OCI-LY3 (cell line): Measurements from ENCODE around the gene CYB561D1.
"Not testable (repeated sequence)": the region's sequence is repeated elsewhere in the genome, so short reads cannot be mapped to it uniquely, and the experiment has no call there.

ENCODE experiments used
- H2AFZ ChIP-seq: fragments of 200-600, 300-600 bp; shearing (Covaris generic); 2 replicates; pipeline ENCODE4 v1.6.0; 2014; ENCODE audit warnings: antibody characterized with exemption, low read depth, low read length
- H3K27ac ChIP-seq: fragments of 200-600, 300-600 bp; sonication (generic); 2 replicates; pipeline ENCODE4 v1.5.1; 2014; ENCODE audit warnings: mild to moderate bottlenecking, low read length, moderate library complexity, mixed read lengths
- H3K27me3 ChIP-seq: fragments of 200-600, 300-600 bp; sonication (generic); 2 replicates; pipeline ENCODE4 v1.6.1; 2014; ENCODE audit warnings: low read depth, low read length, mixed read lengths
- H3K36me3 ChIP-seq: fragments of 200-600, 300-600 bp; sonication (generic); replicated peaks from 2 replicates; pipeline ENCODE3; 2014; ENCODE audit warnings: low read depth, low read length, mixed read lengths
- H3K4me1 ChIP-seq: fragments of 300-600, 200-600 bp; sonication (generic); 2 replicates; pipeline ENCODE4 v1.6.1; 2014; ENCODE audit warnings: low read length, mixed read lengths
- H3K4me2 ChIP-seq: fragments of 200-600, 300-600 bp; sonication (generic); 2 replicates; pipeline ENCODE4 v1.6.1; 2014; ENCODE audit warnings: low read length, mixed read lengths
- H3K4me3 ChIP-seq: fragments of 300-600, 200-600 bp; sonication (generic); 2 replicates; pipeline ENCODE4 v1.5.1; 2014; ENCODE audit warnings: antibody characterized with exemption, mild to moderate bottlenecking, low read length, moderate library complexity
- H3K79me2 ChIP-seq: fragments of 300-600, 200-600 bp; shearing (Covaris generic); 2 replicates; pipeline ENCODE4 v1.6.1; 2014; ENCODE audit warnings: mild to moderate bottlenecking, low read length, mixed read lengths
- H3K9ac ChIP-seq: fragments of 300-600, 200-600 bp; shearing (Covaris generic); 2 replicates; pipeline ENCODE4 v1.6.0; 2014; ENCODE audit warnings: mild to moderate bottlenecking, low read length, moderate library complexity
- H3K9me3 ChIP-seq: fragments of 200-600, 300-600 bp; shearing (Covaris generic); 2 replicates; pipeline ENCODE4 v1.6.1; 2014; ENCODE audit warnings: low read length, mixed read lengths; ENCODE audit not compliant: insufficient read depth
- H4K20me1 ChIP-seq: fragments of 200-600, 300-600 bp; sonication (generic); 2 replicates; pipeline ENCODE4 v1.6.1; 2016; ENCODE audit warnings: low read length, mixed read lengths; ENCODE audit not compliant: insufficient read depth
- CTCF ChIP-seq: fragments of 200-600, 300-600 bp; sonication (generic); IDR thresholded peaks from 2 replicates; pipeline ENCODE4 v1.5.1; 2014; ENCODE audit warnings: antibody characterized with exemption, low read length, low read depth
- EZH2phosphoT487 ChIP-seq: fragments of 200-600 bp; shearing (Covaris generic); IDR thresholded peaks from 2 replicates; pipeline ENCODE4 v1.6.1; 2018; ENCODE audit warnings: antibody characterized with exemption, mixed run types, low read depth

CYB561D1 gene

GRCh38 chr1:109472779-109473178 is 21.1 kb upstream of the CYB561D1 start:
- H3K79me2 ChIP-seq = no peaks in the 10 kb centered on the region
- H3K9ac ChIP-seq = no peak overlapping the region
- no peak overlapping the region for H3K27ac ChIP-seq
- no peaks in the 10 kb centered on the region for H4K20me1 ChIP-seq
- H2AFZ ChIP-seq = no peak overlapping the region
- no peaks in the 10 kb centered on the region for H3K9me3 ChIP-seq
- no peaks in the 10 kb centered on the region for H3K4me1 ChIP-seq
- peaks cover 25% of the 10 kb centered on the region for H3K27me3 ChIP-seq
- H3K36me3 ChIP-seq = no peaks in the 10 kb centered on the region
- H3K4me2 ChIP-seq = no peak overlapping the region
- no peak for TF ChIP-seq CTCF
- no peak for TF ChIP-seq EZH2phosphoT487
- H3K4me3 ChIP-seq = no peak overlapping the region

GRCh38 chr1:109473284-109474057 is 20.4 kb upstream of the CYB561D1 start:
- H3K27ac ChIP-seq, H4K20me1 ChIP-seq, H2AFZ ChIP-seq, H3K9ac ChIP-seq, H3K79me2 ChIP-seq, H3K4me1 ChIP-seq, H3K9me3 ChIP-seq, H3K4me3 ChIP-seq, H3K36me3 ChIP-seq, H3K4me2 ChIP-seq: not testable (repeated sequence)
- peaks cover 25% of the 10 kb centered on the region for H3K27me3 ChIP-seq

- Histone ChIP-seq H3K9me3 (no peaks in the 10 kb centered on the region), H3K36me3 (no peaks in the 10 kb centered on the region), H2AFZ (no peak overlapping the region), H3K9ac (no peak overlapping the region), H3K27me3 (peaks cover 21% of the 10 kb centered on the region), H3K4me2 (no peak overlapping the region), H4K20me1 (no peaks in the 10 kb centered on the region), H3K27ac (no peak overlapping the region), H3K4me1 (no peaks in the 10 kb centered on the region), H3K79me2 (no peaks in the 10 kb centered on the region), H3K4me3 (no peak overlapping the region)
- no peak for TF ChIP-seq EZH2phosphoT487
- no peak for TF ChIP-seq CTCF
Measured at GRCh38 chr1:109474697-109475096, 19.2 kb upstream of the CYB561D1 start.

GRCh38 chr1:109475261-109475660 is 18.6 kb upstream of the CYB561D1 start:
- no peaks in the 10 kb centered on the region for H3K9me3 ChIP-seq
- H3K4me3 ChIP-seq = no peak overlapping the region
- H3K27ac ChIP-seq = no peak overlapping the region
- H3K9ac ChIP-seq = no peak overlapping the region
- H3K79me2 ChIP-seq = no peaks in the 10 kb centered on the region
- H4K20me1 ChIP-seq = no peaks in the 10 kb centered on the region
- TF ChIP-seq EZH2phosphoT487 = no peak
- TF ChIP-seq CTCF = no peak
- no peaks in the 10 kb centered on the region for H3K4me1 ChIP-seq
- H3K27me3 ChIP-seq = peaks cover 15% of the 10 kb centered on the region
- no peak overlapping the region for H3K4me2 ChIP-seq
- H3K36me3 ChIP-seq = no peaks in the 10 kb centered on the region
- no peak overlapping the region for H2AFZ ChIP-seq
